A673 (cell line): ENCODE results near the gene DSP. TPM values are rescaled to one million over a fixed set of nuclear protein-coding genes. Genes with fewer than 3 reads are reported as not detected.

ENCODE experiments used
- BruUV-seq: library from RNA; stranded (reverse); fragments of 400-500 nt; replicated peaks from 2 replicates; lab custom pipeline; 2021; lab: Mats Ljungman, UMichigan
- CTCF ChIA-PET: fragments of 300-600 bp; sonication (Branson Sonifier 250); formaldehyde crosslinking; loops from one replicate; lab custom pipeline; 2022; ENCODE audit warnings: antibody characterized with exemption; lab: Charles Lee
- POLR2A ChIA-PET: fragments of 300-600 bp; sonication (Branson Sonifier 250); formaldehyde crosslinking; loops from one replicate; lab custom pipeline; 2022; ENCODE audit warnings: antibody characterized with exemption; ENCODE audit not compliant: low non-redundant PET; lab: Charles Lee
- DNase-seq: peaks from one replicate; pipeline ENCODE4 v3.0.0-alpha.2; 2015; ENCODE audit warnings: low spot score
- H3K27ac ChIP-seq: fragments of 200-600 bp; sonication (generic); 2 replicates; pipeline ENCODE4 v1.5.1; 2016; ENCODE audit warnings: mixed run types, low read depth, mild to moderate bottlenecking, mixed read lengths, antibody characterized with exemption, low read length; ENCODE audit not compliant: poor library complexity, severe bottlenecking
- H3K27me3 ChIP-seq: fragments of 200-600 bp; sonication (generic); replicated peaks from 2 replicates; pipeline ENCODE4 v1.6.1; 2017; ENCODE audit warnings: mixed run types, low read depth, mild to moderate bottlenecking, mixed read lengths, antibody characterized with exemption, low read length; ENCODE audit not compliant: insufficient read depth, poor library complexity
- H3K36me3 ChIP-seq: fragments of 200-600 bp; sonication (generic); 2 replicates; pipeline ENCODE4 v1.6.1; 2016; ENCODE audit warnings: mixed run types, mild to moderate bottlenecking, mixed read lengths, antibody characterized with exemption, low read length; ENCODE audit not compliant: insufficient read depth, poor library complexity, severe bottlenecking
- H3K4me1 ChIP-seq: fragments of 200-600 bp; sonication (generic); 2 replicates; pipeline ENCODE4 v1.6.1; 2017; ENCODE audit warnings: mixed run types, mild to moderate bottlenecking, mixed read lengths, antibody characterized with exemption, low read length; ENCODE audit not compliant: insufficient read depth, poor library complexity, severe bottlenecking
- H3K4me3 ChIP-seq: fragments of 200-600 bp; sonication (generic); 2 replicates; pipeline ENCODE4 v1.5.1; 2016; ENCODE audit warnings: low read depth, mixed run types, mild to moderate bottlenecking, mixed read lengths, low read length; ENCODE audit not compliant: poor library complexity, severe bottlenecking
- H3K9me3 ChIP-seq: fragments of 200-600 bp; sonication (generic); 2 replicates; pipeline ENCODE4 v1.6.1; 2016; ENCODE audit warnings: mixed run types, low read depth, mild to moderate bottlenecking, mixed read lengths, antibody characterized with exemption, low read length; ENCODE audit not compliant: poor library complexity, severe bottlenecking
- EZH2 ChIP-seq: fragments of 200-600 bp; sonication (generic); IDR thresholded peaks from 2 replicates; pipeline ENCODE4 v1.6.1; 2017; ENCODE audit warnings: borderline replicate concordance, low read depth, mild to moderate bottlenecking, mixed read lengths, antibody characterized with exemption, low read length; ENCODE audit not compliant: poor library complexity, severe bottlenecking
- intact Hi-C: fragments of 100-400 bp; cut with micrococcal nuclease; formaldehyde crosslinking; loops from one replicate; pipeline ENCODE4 v1.10.0; 2022; ENCODE audit not compliant: unreplicated experiment
- total RNA-seq: library from RNA; stranded (reverse); gene quantifications from 2 replicates; pipeline ENCODE4 v1.2.3, GENCODE V29; 2021
- TF ChIP-seq, protein P1 (sequence below): fragments of 300-800, 200-600 bp; sonication (generic); conservative IDR thresholded peaks from 2 replicates; pipeline ENCODE4 v1.5.1; 2017; ENCODE audit warnings: low read depth, mild to moderate bottlenecking, antibody characterized with exemption, low read length, moderate library complexity, mixed read lengths

Gene DSP
- total RNA-seq, 1 experiment from 2014 or later = 0.28 TPM

GRCh38 chr6:7631466-7631865 lies 90.0 kb downstream of the DSP start:
- H3K4me1 ChIP-seq = no peaks in the 10 kb centered on the region
- no TSS peak for BruUV-seq
- H3K4me3 ChIP-seq = no peak overlapping the region
- H3K27ac ChIP-seq = no peak overlapping the region
- no peak for DNase-seq
- intact Hi-C loops = no loop called here
- POLR2A ChIA-PET = interaction anchor here (0.6 kb wide), 1 partner anchor 361 kb away, joined by 3 read pairs; no protein-coding TSS in a partner anchor
- no peaks in the 10 kb centered on the region for H3K36me3 ChIP-seq
- TF ChIP-seq EZH2 = no peak
- no peaks in the 10 kb centered on the region for H3K27me3 ChIP-seq
- CTCF ChIA-PET = no interaction called here
- no peaks in the 10 kb centered on the region for H3K9me3 ChIP-seq

DNA sequence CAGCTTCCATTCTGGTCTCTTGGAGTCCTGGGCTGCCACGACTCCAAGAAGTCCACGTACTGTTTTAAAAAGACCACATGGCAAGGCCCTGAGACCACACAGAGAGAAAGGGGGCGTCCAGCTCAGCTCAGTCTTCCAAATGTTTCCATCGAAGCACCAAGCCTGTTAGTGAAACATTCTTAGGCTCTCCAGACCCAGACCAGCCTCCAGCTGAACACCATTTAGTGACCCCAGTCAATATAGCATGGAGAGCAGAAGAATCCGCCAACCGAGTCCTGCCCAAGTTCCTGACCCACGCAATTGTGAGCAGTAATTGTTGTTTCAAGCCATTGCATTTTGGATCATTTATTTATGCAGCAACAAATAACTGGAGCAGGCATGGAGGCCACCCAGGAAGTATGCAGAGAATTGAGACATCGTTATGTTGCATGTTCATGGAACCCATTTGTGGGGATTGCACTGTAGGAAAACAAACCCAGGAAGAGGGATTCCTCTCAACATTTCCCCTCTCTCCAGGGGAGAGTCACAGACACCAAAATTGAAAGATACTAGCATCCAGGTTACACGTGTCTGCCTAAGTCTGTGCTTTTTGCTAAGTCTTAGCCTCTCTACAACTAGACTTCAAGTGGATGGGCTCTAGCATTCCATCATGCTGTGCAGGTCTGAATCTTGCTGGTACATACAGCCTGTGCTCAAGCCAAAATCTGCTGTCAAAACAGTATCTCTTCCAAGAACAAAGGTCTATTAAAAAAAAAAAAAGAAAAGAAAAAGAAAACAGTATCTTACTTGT lies 91.2 kb downstream of the DSP start:
- no TSS peak for BruUV-seq
- Histone ChIP-seq H3K4me1 (no peaks in the 10 kb centered on the region), H3K9me3 (no peaks in the 10 kb centered on the region), H3K27me3 (no peaks in the 10 kb centered on the region), H3K36me3 (no peaks in the 10 kb centered on the region), H3K4me3 (no peak overlapping the region), H3K27ac (no peak overlapping the region)
- no peak for TF ChIP-seq EZH2
- TF ChIP-seq, protein P1, sequence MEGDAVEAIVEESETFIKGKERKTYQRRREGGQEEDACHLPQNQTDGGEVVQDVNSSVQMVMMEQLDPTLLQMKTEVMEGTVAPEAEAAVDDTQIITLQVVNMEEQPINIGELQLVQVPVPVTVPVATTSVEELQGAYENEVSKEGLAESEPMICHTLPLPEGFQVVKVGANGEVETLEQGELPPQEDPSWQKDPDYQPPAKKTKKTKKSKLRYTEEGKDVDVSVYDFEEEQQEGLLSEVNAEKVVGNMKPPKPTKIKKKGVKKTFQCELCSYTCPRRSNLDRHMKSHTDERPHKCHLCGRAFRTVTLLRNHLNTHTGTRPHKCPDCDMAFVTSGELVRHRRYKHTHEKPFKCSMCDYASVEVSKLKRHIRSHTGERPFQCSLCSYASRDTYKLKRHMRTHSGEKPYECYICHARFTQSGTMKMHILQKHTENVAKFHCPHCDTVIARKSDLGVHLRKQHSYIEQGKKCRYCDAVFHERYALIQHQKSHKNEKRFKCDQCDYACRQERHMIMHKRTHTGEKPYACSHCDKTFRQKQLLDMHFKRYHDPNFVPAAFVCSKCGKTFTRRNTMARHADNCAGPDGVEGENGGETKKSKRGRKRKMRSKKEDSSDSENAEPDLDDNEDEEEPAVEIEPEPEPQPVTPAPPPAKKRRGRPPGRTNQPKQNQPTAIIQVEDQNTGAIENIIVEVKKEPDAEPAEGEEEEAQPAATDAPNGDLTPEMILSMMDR = no peak
- ChIA-PET POLR2A (no interaction called here), CTCF (no interaction called here)
- intact Hi-C loops = no loop called here
- DNase-seq = no peak

DNA sequence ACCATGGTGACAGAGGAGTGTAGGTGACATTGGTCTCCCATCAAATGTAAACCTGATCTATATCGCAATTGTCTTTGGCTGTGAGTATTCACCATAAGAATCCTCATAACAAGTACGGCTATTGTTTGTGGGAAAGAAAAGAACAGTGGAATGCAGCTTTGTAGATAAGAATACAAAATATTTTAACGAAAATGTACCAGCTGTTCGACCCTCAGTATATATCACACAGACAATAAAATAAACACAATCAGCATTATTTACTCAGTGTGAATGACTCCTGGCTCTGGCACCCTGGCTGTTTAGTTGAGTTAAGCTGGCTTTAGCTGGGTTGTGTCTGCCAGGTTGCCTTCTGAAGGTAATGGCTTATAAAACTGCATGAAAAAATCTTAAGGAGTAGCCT lies 91.9 kb downstream of the DSP start:
- intact Hi-C loops = no loop called here
- H3K4me3 ChIP-seq = no peak overlapping the region
- no peaks in the 10 kb centered on the region for H3K36me3 ChIP-seq
- no peaks in the 10 kb centered on the region for H3K27me3 ChIP-seq
- no peak for DNase-seq
- no TSS peak for BruUV-seq
- ChIA-PET CTCF (no interaction called here), POLR2A (no interaction called here)
- no peak overlapping the region for H3K27ac ChIP-seq
- no peak for TF ChIP-seq EZH2
- TF ChIP-seq, protein P1 = no peak
- H3K9me3 ChIP-seq = no peaks in the 10 kb centered on the region
- H3K4me1 ChIP-seq = no peaks in the 10 kb centered on the region
